Endothelial cell of umbilical vein (primary cell): ENCODE results near the gene WDR4. TPM values are rescaled to one million over a fixed set of nuclear protein-coding genes. Genes with fewer than 3 reads are reported as not detected.
A peak's percentile ranks its signal among the peaks of the same experiment; 100 is the strongest.

Experiments used
- BruUV-seq: library from RNA; stranded (reverse); fragments of 400-500 nt; replicated peaks from 2 replicates; lab custom pipeline; 2021; lab: Mats Ljungman, UMichigan
- CTCF ChIA-PET: fragments of 300-600, 350-600 bp; sonication (Branson Sonifier 250); formaldehyde crosslinking; loops from one replicate; lab custom pipeline; 2021; ENCODE audit warnings: antibody characterized with exemption, inconsistent platforms; lab: Charles Lee
- POLR2A ChIA-PET: fragments of 300-600, 350-600 bp; sonication (Branson Sonifier 250); formaldehyde crosslinking; loops from one replicate; lab custom pipeline; 2021; ENCODE audit warnings: antibody characterized with exemption, inconsistent platforms; lab: Charles Lee
- DNase-seq: peaks from one replicate; pipeline ENCODE4 v3.0.0-alpha.2; 2011; ENCODE audit warnings: low read depth, low spot score
- FAIRE-seq: peaks from 2 replicates; lab custom pipeline; 2011; peaks lifted over from hg19 to GRCh38; lab: Jason Lieb, UNC
- H2AFZ ChIP-seq: 2 replicates; pipeline ENCODE4 v1.6.0; 2012; ENCODE audit warnings: low read depth, low read length, control low read depth, inconsistent platforms
- H3K27ac ChIP-seq: 2 replicates; pipeline ENCODE4 v1.5.1; 2011; ENCODE audit warnings: low read depth, mild to moderate bottlenecking, control low read depth, low read length, moderate library complexity; ENCODE audit not compliant: insufficient read depth
- H3K27me3 ChIP-seq, 2 experiments: 2 replicates each; pipeline versions ENCODE4 v1.6.0 to v1.6.1; 2011; ENCODE audit warnings: low read length in 2 of 2, mixed read lengths in 1 of 2; ENCODE audit not compliant: control insufficient read depth in 2 of 2, insufficient read depth in 2 of 2
- H3K36me3 ChIP-seq, 2 experiments: 2 replicates in 1 of 2; 3 replicates in 1 of 2; pipeline ENCODE4 v1.5.1; 2011; ENCODE audit warnings: low read length in 2 of 2, mild to moderate bottlenecking in 1 of 2, moderate library complexity in 1 of 2; ENCODE audit not compliant: control insufficient read depth in 2 of 2, insufficient read depth in 2 of 2; ENCODE audit errors: extremely low read depth in 1 of 2
- H3K4me1 ChIP-seq: 3 replicates; pipeline ENCODE4 v1.5.1; 2011; ENCODE audit warnings: mild to moderate bottlenecking, low read length; ENCODE audit not compliant: control insufficient read depth, insufficient read depth; ENCODE audit errors: extremely low read depth
- H3K4me2 ChIP-seq: 2 replicates; pipeline ENCODE4 v1.6.1; 2011; ENCODE audit warnings: low read length, control low read depth, mixed read lengths; ENCODE audit not compliant: insufficient read depth
- H3K4me3 ChIP-seq, 3 experiments: fragments of 200-600 bp in 1 of 3; sonication (generic), shearing (Covaris generic) in 1 of 3; replicated peaks in 1 of 3; 2 replicates each; pipeline ENCODE4 v1.5.1; 2011 to 2016; ENCODE audit warnings: control low read depth in 3 of 3, low read length in 3 of 3, mild to moderate bottlenecking in 2 of 3, inconsistent platforms in 1 of 3, low read depth in 1 of 3, moderate library complexity in 1 of 3; ENCODE audit not compliant: insufficient read depth in 1 of 3
- H3K79me2 ChIP-seq: 2 replicates; pipeline ENCODE4 v1.6.0; 2012; ENCODE audit warnings: low read length, inconsistent platforms; ENCODE audit not compliant: control insufficient read depth, insufficient read depth
- H3K9ac ChIP-seq: replicated peaks from 2 replicates; pipeline ENCODE3; 2011; ENCODE audit warnings: low read length, control low read depth; ENCODE audit not compliant: insufficient read depth; ENCODE audit errors: extremely low read depth
- H3K9me1 ChIP-seq: replicated peaks from 3 replicates; pipeline ENCODE4 v1.6.0; 2011; ENCODE audit warnings: mild to moderate bottlenecking, low read length; ENCODE audit not compliant: control insufficient read depth, insufficient read depth; ENCODE audit errors: extremely low read depth
- H3K9me3 ChIP-seq: replicated peaks from 2 replicates; pipeline ENCODE4 v1.5.1; 2012; ENCODE audit warnings: low read length, inconsistent platforms; ENCODE audit not compliant: control insufficient read depth, insufficient read depth
- H4K20me1 ChIP-seq: replicated peaks from 2 replicates; pipeline ENCODE3; 2011; ENCODE audit warnings: mild to moderate bottlenecking, low read length; ENCODE audit not compliant: control insufficient read depth, insufficient read depth; ENCODE audit errors: extremely low read depth
- CTCF ChIP-seq, 2 donors: IDR thresholded peaks; 1 replicate in 1 of 2; 2 replicates in 1 of 2; pipeline ENCODE4 v1.5.1; 2011; ENCODE audit warnings: low read length in 2 of 2, mild to moderate bottlenecking in 2 of 2, moderate library complexity in 2 of 2, control low read depth in 1 of 2, inconsistent platforms in 1 of 2, low read depth in 1 of 2; ENCODE audit not compliant: insufficient read depth in 1 of 2; ENCODE audit errors: extremely low read depth in 1 of 2
- EZH2 ChIP-seq: IDR thresholded peaks from 2 replicates; pipeline ENCODE4 v1.6.1; 2012; ENCODE audit warnings: borderline replicate concordance, low read depth, mild to moderate bottlenecking, moderate library complexity, low read length, inconsistent platforms; ENCODE audit not compliant: severe bottlenecking
- MAX ChIP-seq: IDR thresholded peaks from 2 replicates; pipeline ENCODE4 v1.6.1; 2011; ENCODE audit not compliant: insufficient read depth, insufficient read length
- MYC ChIP-seq: IDR thresholded peaks from one replicate; pipeline ENCODE4 v1.6.1; 2011; ENCODE audit warnings: mild to moderate bottlenecking, low read depth, low read length
- POLR2A ChIP-seq: IDR thresholded peaks from 2 replicates; pipeline ENCODE4 v1.6.1; 2012; ENCODE audit warnings: low read depth, mild to moderate bottlenecking, control low read depth, low read length
- POLR2AphosphoS5 ChIP-seq: IDR thresholded peaks from 2 replicates; pipeline ENCODE4 v1.6.1; 2012; ENCODE audit warnings: low read depth, mild to moderate bottlenecking, control low read depth, low read length, moderate library complexity; ENCODE audit not compliant: insufficient read depth
- dilution Hi-C: fragments of 300-500 bp; cut with MboI; formaldehyde crosslinking; loops from one replicate; pipeline ENCODE4 v1.15.0; 2019; ENCODE audit warnings: low sequenced_read_pairs; ENCODE audit not compliant: extremely low pct_ligation_motif_present
- intact Hi-C: fragments of 100-400 bp; cut with micrococcal nuclease; formaldehyde crosslinking; loops from one replicate; pipeline ENCODE4 v1.10.0; 2022
- polyA plus RNA-seq, 4 experiments: library from polyadenylated mRNA; depleted of rRNA in 3 of 4; stranded (reverse) in 3 of 4; unstranded in 1 of 4; fragments of >200 nt; gene quantifications; 2 replicates each; pipeline versions ENCODE4 v1.2.1 to v1.2.3, GENCODE V29; 2011 to 2012; ENCODE audit warnings: missing spikeins in 1 of 4
- total RNA-seq: library from RNA; stranded (reverse); gene quantifications from 2 replicates; pipeline ENCODE4 v1.2.3, GENCODE V29; 2021

Gene WDR4
- total and polyA plus RNA-seq, 2 donors (not counting 3 experiments of a cell fraction or from before 2014, with no cell fraction given) = 24.5 to 40.0 TPM

GRCh38 chr21:42923553-42924432 lies 44.5 kb upstream of the WDR4 start:
- no peaks in the 10 kb centered on the region for H3K79me2 ChIP-seq
- no TSS peak for BruUV-seq
- intact Hi-C loops = loop anchor here (1.0 kb wide), 1 partner anchor 30 kb away; the partner anchor contains the start of gene NDUFV3
- dilution Hi-C loops = no loop called here
- ChIA-PET CTCF (no interaction called here), POLR2A (no interaction called here)
- FAIRE-seq (peak; percentile 93), DNase-seq (peak; percentile 78)
- H3K4me1 ChIP-seq = peaks cover 5% of the 10 kb centered on the region
- H3K27ac ChIP-seq = peak overlapping the region; percentile 31
- no peaks in the 10 kb centered on the region for H3K9me1 ChIP-seq
- H2AFZ ChIP-seq = peak overlapping the region; percentile 97
- no peaks in the 10 kb centered on the region for H3K9me3 ChIP-seq
- H3K9ac ChIP-seq = no peak overlapping the region
- TF ChIP-seq CTCF (IDR thresholded peaks at IDR 0.05; ENCODE audit: extremely low read depth in 1 of 2, insufficient read depth in 1 of 2, low read depth in 1 of 2, low read length in 2 of 2) (peak; percentile 76 to 77), MAX (no peak)
- no peak overlapping the region for H3K4me3 ChIP-seq
- no peaks in the 10 kb centered on the region for H4K20me1 ChIP-seq
- H3K27me3 ChIP-seq = peaks cover 0 to 3% of the 10 kb centered on the region in 2 experiments
- no peaks in the 10 kb centered on the region for H3K36me3 ChIP-seq
- H3K4me2 ChIP-seq = no peak overlapping the region

GRCh38 chr21:42922918-42923317 lies 43.6 kb upstream of the WDR4 start:
- H3K27me3 ChIP-seq = peaks cover 0 to 3% of the 10 kb centered on the region in 2 experiments
- H3K9me3 ChIP-seq = no peaks in the 10 kb centered on the region
- ChIA-PET POLR2A (no interaction called here), CTCF (no interaction called here)
- no peaks in the 10 kb centered on the region for H3K9me1 ChIP-seq
- H3K4me2 ChIP-seq = no peak overlapping the region
- H4K20me1 ChIP-seq = no peaks in the 10 kb centered on the region
- DNase-seq (no peak), FAIRE-seq (no peak)
- H3K9ac ChIP-seq = no peak overlapping the region
- H3K27ac ChIP-seq = no peak overlapping the region
- H3K36me3 ChIP-seq = no peaks in the 10 kb centered on the region
- intact Hi-C loops (no loop called here), dilution Hi-C loops (no loop called here)
- H2AFZ ChIP-seq = no peak overlapping the region
- H3K4me1 ChIP-seq = peaks cover 5% of the 10 kb centered on the region
- TF ChIP-seq POLR2AphosphoS5 = no peak
- no peak for TF ChIP-seq CTCF (IDR thresholded peaks at IDR 0.05; ENCODE audit: extremely low read depth in 1 of 2, insufficient read depth in 1 of 2, low read depth in 1 of 2, low read length in 2 of 2)
- TF ChIP-seq EZH2 = no peak
- TF ChIP-seq POLR2A = no peak
- no peak for TF ChIP-seq MYC
- no peaks in the 10 kb centered on the region for H3K79me2 ChIP-seq
- BruUV-seq = no TSS peak
- no peak overlapping the region for H3K4me3 ChIP-seq
